AG09319 (cell line): ENCODE measurements around the gene UBALD1.
"Not testable (repeated sequence)": the region's sequence is repeated elsewhere in the genome, so short reads cannot be mapped to it uniquely, and the experiment has no call there.

Experiments used
- DNase-seq: peaks from one replicate; pipeline ENCODE4 v3.0.0-alpha.2; 2010; ENCODE audit warnings: low read depth; ENCODE audit errors: extremely low read depth
- CTCF ChIP-seq: IDR thresholded peaks from 2 replicates; pipeline ENCODE4 v1.5.1; 2011; ENCODE audit warnings: low read depth, mild to moderate bottlenecking, inconsistent platforms, low read length, moderate library complexity

Gene UBALD1

GRCh38 chr16:4651827-4652226 is 37.1 kb upstream of the UBALD1 start:
- TF ChIP-seq CTCF: no peak
- DNase-seq: no peak

GRCh38 chr16:4650443-4651074 is 35.9 kb upstream of the UBALD1 start:
- peak; percentile 73 for TF ChIP-seq CTCF
- DNase-seq: not testable (repeated sequence)

- TF ChIP-seq CTCF: no peak
- no peak for DNase-seq
Observed at GRCh38 chr16:4649744-4650442, 35.2 kb upstream of the UBALD1 start.

- no peak for DNase-seq
- no peak for TF ChIP-seq CTCF
Observed at GRCh38 chr16:4648917-4649316, 34.2 kb upstream of the UBALD1 start.

- TF ChIP-seq CTCF: no peak
- no peak for DNase-seq
Observed at GRCh38 chr16:4647644-4647980, 32.9 kb upstream of the UBALD1 start.

GRCh38 chr16:4646773-4647643 is 32.3 kb upstream of the UBALD1 start:
- DNase-seq: no peak
- no peak for TF ChIP-seq CTCF

- DNase-seq: no peak
- TF ChIP-seq CTCF: no peak
Observed at GRCh38 chr16:4641895-4642294, 27.2 kb upstream of the UBALD1 start.
